Sigmoid colon (tissue), 7 donors: ENCODE measurements around the gene CCDC107. TPM values are rescaled to one million over a fixed set of nuclear protein-coding genes. Genes with fewer than 3 reads are reported as not detected.

Experiments
- DNase-seq: peaks from one replicate; pipeline ENCODE4 v3.0.0-alpha.2; 2019
- H3K27ac ChIP-seq, 4 donors: fragments of 200-600 bp; sonication (generic); one replicate each; pipeline ENCODE4 v1.5.1; 2016 to 2019; ENCODE audit warnings: mild to moderate bottlenecking in 1 of 4
- H3K27me3 ChIP-seq, 3 donors: fragments of 200-600 bp; sonication (generic); one replicate each; pipeline ENCODE4 v1.5.1; 2019; ENCODE audit warnings: mild to moderate bottlenecking in 1 of 3
- H3K36me3 ChIP-seq, 4 donors: fragments of 200-600 bp; sonication (generic); one replicate each; pipeline ENCODE4 v1.5.1; 2016 to 2019
- H3K4me1 ChIP-seq, 4 donors: fragments of 200-600 bp; sonication (generic); one replicate each; pipeline ENCODE4 v1.5.1; 2017 to 2019
- H3K4me3 ChIP-seq, 4 donors: fragments of 200-600 bp; sonication (generic); one replicate each; pipeline ENCODE4 v1.5.1; 2017 to 2019; ENCODE audit warnings: mild to moderate bottlenecking in 2 of 4, moderate library complexity in 1 of 4
- H3K9me3 ChIP-seq, 4 donors: fragments of 200-600 bp in 3 of 4; sonication (generic) in 3 of 4; one replicate each; pipeline versions ENCODE4 v1.5.1 to v1.6.1; 2013 to 2019
- EP300 ChIP-seq, 4 donors: sonication (generic); formaldehyde crosslinking; IDR thresholded peaks; one replicate each; pipeline ENCODE4 v1.6.1; 2017; ENCODE audit warnings: antibody characterized with exemption in 4 of 4
- POLR2A ChIP-seq, 2 donors: fragments of 450-650 bp; IDR thresholded peaks; one replicate each; pipeline ENCODE4 v1.6.1; 2016; ENCODE audit warnings: antibody characterized with exemption in 2 of 2, mild to moderate bottlenecking in 2 of 2, moderate library complexity in 2 of 2
- POLR2AphosphoS5 ChIP-seq, 4 donors: sonication (generic); formaldehyde crosslinking; IDR thresholded peaks; one replicate each; pipeline ENCODE4 v1.6.1; 2017; ENCODE audit warnings: antibody characterized with exemption in 4 of 4
- WGBS, 2 donors: extraction: QIAGEN DNeasy Blood & Tissue Kit; methylation state at CpG; one replicate each; pipeline ENCODE4 v1.1.7; 2013; 5-methylcytosine and 5-hydroxymethylcytosine counted together
- intact Hi-C: fragments of 100-400 bp; cut with DNase I; formaldehyde crosslinking; loops from one replicate; pipeline ENCODE4 v1.15.1; 2023
- polyA plus RNA-seq, 3 donors: library from polyadenylated mRNA; stranded (reverse); fragments of 200-250 nt; gene quantifications; one replicate each; pipeline ENCODE4 v1.2.3, GENCODE V29; 2013
- total RNA-seq, 4 donors: library from RNA; depleted of rRNA; stranded (reverse); fragments of >200 nt; gene quantifications; one replicate each; pipeline ENCODE4 v1.1.0, GENCODE V29; 2016
- TF ChIP-seq, protein P1 (sequence below), 4 experiments: fragments of 450-650 bp in 3 of 4; fragments of 200-600 bp in 1 of 4; IDR thresholded peaks; one replicate each; pipeline ENCODE4 v1.5.1; 2016 to 2019; ENCODE audit warnings: antibody characterized with exemption in 4 of 4, mild to moderate bottlenecking in 3 of 4, moderate library complexity in 2 of 4
- donor health status: healthy with polysubstance abuse.
- donor health status: Bipolar disorder and iron deficiency.
- donor health status: healthy.

Gene CCDC107
- total and polyA plus RNA-seq, 7 donors = 21.3 to 112 (median 70.6) TPM

DNA sequence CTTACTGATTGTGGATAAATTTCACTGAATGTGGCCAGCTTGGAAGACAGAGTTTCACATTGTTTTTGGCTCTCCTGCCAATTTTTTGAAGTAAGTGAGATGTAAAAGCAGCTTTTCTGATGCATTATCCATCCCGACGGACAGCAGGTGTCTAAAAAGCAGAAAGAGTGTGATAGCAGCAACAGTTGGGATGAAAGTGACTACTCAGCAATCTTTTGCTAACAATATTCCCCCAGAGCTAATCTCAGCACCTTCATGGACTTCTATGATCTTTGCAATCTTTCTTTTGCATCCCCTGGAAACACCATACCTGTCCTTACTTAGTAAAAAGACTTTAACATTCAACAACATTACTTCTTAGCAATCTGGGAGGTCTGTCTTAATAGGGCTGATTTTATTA is 45.2 kb upstream of the CCDC107 start:
- Histone ChIP-seq H3K36me3 (peaks cover 0 to 26% (median 16%) of the 10 kb centered on the region in 4 donors), H3K27me3 (peaks cover 0 to 6% (median 0%) of the 10 kb centered on the region in 3 donors), H3K9me3 (no peaks in the 10 kb centered on the region), H3K27ac (no peak overlapping the region), H3K4me1 (peaks cover 0 to 13% (median 10%) of the 10 kb centered on the region in 4 donors), H3K4me3 (no peak overlapping the region)
- intact Hi-C loops = no loop called here
- 95 to 97% methylated on average over 2 of the region's 2 CpGs for WGBS, 2 donors
- TF ChIP-seq POLR2A (IDR thresholded peaks at IDR 0.05) (no peak), POLR2AphosphoS5 (IDR thresholded peaks at IDR 0.05) (no peak), EP300 (IDR thresholded peaks at IDR 0.05) (no peak)
- TF ChIP-seq, protein P1, sequence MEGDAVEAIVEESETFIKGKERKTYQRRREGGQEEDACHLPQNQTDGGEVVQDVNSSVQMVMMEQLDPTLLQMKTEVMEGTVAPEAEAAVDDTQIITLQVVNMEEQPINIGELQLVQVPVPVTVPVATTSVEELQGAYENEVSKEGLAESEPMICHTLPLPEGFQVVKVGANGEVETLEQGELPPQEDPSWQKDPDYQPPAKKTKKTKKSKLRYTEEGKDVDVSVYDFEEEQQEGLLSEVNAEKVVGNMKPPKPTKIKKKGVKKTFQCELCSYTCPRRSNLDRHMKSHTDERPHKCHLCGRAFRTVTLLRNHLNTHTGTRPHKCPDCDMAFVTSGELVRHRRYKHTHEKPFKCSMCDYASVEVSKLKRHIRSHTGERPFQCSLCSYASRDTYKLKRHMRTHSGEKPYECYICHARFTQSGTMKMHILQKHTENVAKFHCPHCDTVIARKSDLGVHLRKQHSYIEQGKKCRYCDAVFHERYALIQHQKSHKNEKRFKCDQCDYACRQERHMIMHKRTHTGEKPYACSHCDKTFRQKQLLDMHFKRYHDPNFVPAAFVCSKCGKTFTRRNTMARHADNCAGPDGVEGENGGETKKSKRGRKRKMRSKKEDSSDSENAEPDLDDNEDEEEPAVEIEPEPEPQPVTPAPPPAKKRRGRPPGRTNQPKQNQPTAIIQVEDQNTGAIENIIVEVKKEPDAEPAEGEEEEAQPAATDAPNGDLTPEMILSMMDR (IDR thresholded peaks at IDR 0.05) = no peak
- no peak for DNase-seq

DNA sequence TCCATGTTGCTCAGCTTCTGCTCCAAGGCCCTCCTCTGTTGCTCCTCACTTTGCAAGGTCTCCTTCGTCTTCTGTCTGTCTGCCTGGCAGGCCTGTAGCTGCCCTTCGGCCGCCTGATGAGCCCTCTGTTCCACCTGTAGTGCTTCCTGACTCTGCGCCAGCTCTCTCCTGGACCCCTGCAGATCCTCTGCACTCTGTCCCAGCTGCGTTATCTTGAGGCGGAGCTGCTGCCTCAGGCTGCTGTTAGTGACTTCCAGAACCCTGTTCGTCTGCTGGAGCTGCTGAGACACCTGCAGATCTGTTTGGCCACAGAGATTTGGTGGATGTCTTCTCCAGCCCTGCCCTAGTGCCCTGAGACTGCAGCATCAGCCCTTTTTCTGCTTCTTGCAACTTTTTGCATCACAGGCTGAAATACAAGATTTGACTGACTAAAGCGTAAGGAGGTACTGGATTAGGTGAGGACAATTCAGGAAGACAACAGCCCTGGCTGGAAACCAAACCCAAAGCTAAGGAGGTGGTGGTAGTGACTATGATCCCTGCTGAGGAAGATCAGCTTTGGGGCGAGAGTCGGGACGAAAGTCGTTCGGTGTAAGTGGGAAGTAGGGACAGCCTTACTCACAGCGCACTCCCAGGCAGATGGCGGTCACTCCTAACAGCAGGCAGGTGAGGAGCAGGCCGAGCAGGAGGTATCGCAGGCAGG is 42.0 kb upstream of the CCDC107 start:
- Histone ChIP-seq H3K36me3 (no peaks in the 10 kb centered on the region), H3K4me3 (no peak overlapping the region), H3K27ac (no peak overlapping the region), H3K4me1 (peaks cover 0 to 13% (median 10%) of the 10 kb centered on the region in 4 donors), H3K27me3 (peaks cover 0 to 7% (median 0%) of the 10 kb centered on the region in 3 donors), H3K9me3 (no peaks in the 10 kb centered on the region)
- WGBS, 2 donors = 82 to 91% methylated on average over 17 of the region's 17 CpGs
- TF ChIP-seq POLR2AphosphoS5 (IDR thresholded peaks at IDR 0.05) (no peak), EP300 (IDR thresholded peaks at IDR 0.05) (no peak)
- intact Hi-C loops = no loop called here
- no peak for DNase-seq

DNA sequence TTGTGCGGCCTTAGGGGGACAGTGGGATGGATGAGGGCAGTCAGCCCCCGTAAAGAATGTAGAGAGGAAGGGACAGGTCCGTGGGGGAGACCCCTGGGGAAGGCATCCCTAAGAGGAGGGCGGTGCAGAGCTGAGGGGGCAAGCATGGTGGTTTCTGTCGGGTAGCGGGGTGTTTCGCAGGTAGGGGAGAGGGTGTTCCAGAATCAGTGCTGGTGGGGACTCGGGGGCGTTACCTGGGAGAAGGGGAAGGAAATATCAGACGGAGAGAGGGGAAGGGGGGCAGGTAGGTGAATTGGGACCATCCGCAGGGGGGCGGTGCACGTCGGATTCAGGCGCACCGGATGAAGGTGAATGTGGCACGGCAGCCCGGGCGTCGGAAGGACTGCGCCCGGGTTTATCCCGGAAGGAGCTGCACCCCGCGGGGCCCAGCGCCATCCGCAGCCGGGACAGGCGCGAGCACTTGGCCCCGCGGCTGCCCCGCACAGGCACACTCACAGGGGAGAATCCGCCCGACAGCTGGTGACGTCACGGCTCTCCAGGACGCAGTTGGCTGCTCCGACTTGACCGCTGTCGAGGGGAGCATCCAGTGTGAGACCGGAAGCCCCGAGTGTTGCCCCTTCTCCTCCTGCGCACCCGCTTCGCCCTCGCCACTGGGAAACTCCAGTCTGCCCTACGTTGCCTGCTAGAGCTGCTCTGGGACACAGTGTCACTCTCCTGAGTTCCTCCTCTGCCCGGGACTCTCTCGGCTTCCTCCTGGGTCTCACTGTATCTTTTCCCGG is 41.2 kb upstream of the CCDC107 start:
- intact Hi-C loops = no loop called here
- WGBS, 2 donors = 8 to 13% methylated on average over 51 of the region's 51 CpGs
- peak; percentile 89 for DNase-seq
- Histone ChIP-seq H3K36me3 (no peaks in the 10 kb centered on the region), H3K4me1 (peaks cover 0 to 13% (median 10%) of the 10 kb centered on the region in 4 donors), H3K4me3 (peak overlapping the region; percentile 9 to 51 (median 44)), H3K27me3 (peaks cover 0 to 7% (median 0%) of the 10 kb centered on the region in 3 donors), H3K9me3 (no peaks in the 10 kb centered on the region), H3K27ac (peak overlapping the region in 1 of 4 donors; percentile 36)
- TF ChIP-seq EP300 (IDR thresholded peaks at IDR 0.05) (no peak), POLR2A (IDR thresholded peaks at IDR 0.05) (no peak), POLR2AphosphoS5 (IDR thresholded peaks at IDR 0.05) (no peak)
- TF ChIP-seq, protein P1 (IDR thresholded peaks at IDR 0.05) = no peak

DNA sequence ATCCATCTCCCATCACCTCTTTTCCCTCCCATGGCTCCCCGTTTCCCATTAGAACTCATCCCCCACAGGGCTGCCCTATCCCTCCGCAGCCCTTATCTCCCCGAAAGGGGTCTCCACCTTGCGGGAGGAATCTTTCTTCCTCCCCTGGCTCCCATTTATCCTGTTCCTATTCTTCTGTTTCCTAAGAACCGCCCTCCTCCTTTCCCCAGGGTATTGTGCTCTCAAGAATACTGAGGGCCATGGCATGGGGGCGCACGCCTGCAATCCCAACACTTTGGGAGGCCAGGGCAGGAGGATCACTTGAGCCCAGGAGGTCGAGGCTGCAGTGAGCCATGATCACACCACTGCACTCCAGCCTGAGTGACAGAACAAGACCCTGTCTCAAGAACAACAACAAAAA is 40.5 kb upstream of the CCDC107 start:
- Histone ChIP-seq H3K27me3 (peaks cover 0 to 7% (median 0%) of the 10 kb centered on the region in 3 donors), H3K36me3 (no peaks in the 10 kb centered on the region), H3K4me1 (peaks cover 0 to 13% (median 10%) of the 10 kb centered on the region in 4 donors), H3K27ac (peak overlapping the region in 1 of 4 donors; percentile 36), H3K9me3 (no peaks in the 10 kb centered on the region), H3K4me3 (peak overlapping the region in 3 of 4 donors; percentile 39 to 51 (median 48))
- TF ChIP-seq EP300 (IDR thresholded peaks at IDR 0.05) = no peak
- TF ChIP-seq POLR2A (IDR thresholded peaks at IDR 0.05) = no peak
- no peak for TF ChIP-seq POLR2AphosphoS5 (IDR thresholded peaks at IDR 0.05)
- TF ChIP-seq, protein P1 (IDR thresholded peaks at IDR 0.05) = no peak
- intact Hi-C loops = no loop called here
- 65 to 80% methylated on average over 8 of the region's 8 CpGs for WGBS, 2 donors
- no peak for DNase-seq

DNA sequence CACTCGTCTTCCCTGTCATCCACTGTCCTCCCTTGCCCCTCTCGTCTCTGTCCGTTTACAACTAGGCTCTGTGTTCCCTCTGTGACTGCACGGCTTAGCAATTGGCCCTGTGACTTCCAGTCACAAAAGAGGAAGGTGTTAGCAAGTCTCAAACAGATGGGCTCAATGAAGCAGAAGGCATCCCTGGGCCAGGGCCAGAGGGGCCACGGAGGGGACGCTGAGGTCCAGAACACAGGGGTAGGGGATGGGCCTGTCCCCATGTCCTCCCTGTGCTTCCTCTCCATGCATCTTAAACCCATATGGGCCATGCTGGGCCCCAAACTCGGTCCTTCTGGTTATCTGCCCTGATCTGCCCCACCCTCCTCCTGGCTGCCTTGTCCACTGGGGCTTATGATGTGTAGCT is 39.8 kb upstream of the CCDC107 start, which contains the start of gene CD72:
CD72 (minus strand) TSS at position 89 of the 403 bp plus-strand sequence. CDS start 110 bp downstream, outside the sequence.
- intact Hi-C loops = no loop called here
- DNase-seq = no peak
- H3K27ac ChIP-seq = peak within 1 kb of the TSS in 1 of 4 donors; percentile 36
- no peaks in the 10 kb centered on the region for H3K36me3 ChIP-seq
- TF ChIP-seq POLR2A (IDR thresholded peaks at IDR 0.05) (no peak), EP300 (IDR thresholded peaks at IDR 0.05) (no peak), POLR2AphosphoS5 (IDR thresholded peaks at IDR 0.05) (peak in 1 of 4 donors; percentile 44)
- TF ChIP-seq, protein P1 (IDR thresholded peaks at IDR 0.05) = no peak
- peaks cover 0 to 13% (median 10%) of the 10 kb centered on the region in 4 donors for H3K4me1 ChIP-seq
- peaks cover 0 to 7% (median 0%) of the 10 kb centered on the region in 3 donors for H3K27me3 ChIP-seq
- no peaks in the 10 kb centered on the region for H3K9me3 ChIP-seq
- H3K4me3 ChIP-seq = peak within 1 kb of the TSS; percentile 9 to 51 (median 44)
- 58 to 74% methylated on average over 7 of the region's 7 CpGs for WGBS, 2 donors
